Calu3 (cell line): ENCODE results near the gene PEX10. TPM values are rescaled to one million over a fixed set of nuclear protein-coding genes. Genes with fewer than 3 reads are reported as not detected.

Source experiments
- total RNA-seq: library from RNA; stranded (reverse); gene quantifications from 2 replicates; pipeline ENCODE4 v1.2.3, GENCODE V29; 2022

Gene PEX10
- total RNA-seq, 1 experiment from 2014 or later: 24.0 TPM

Other genes with a start within 250 kb of the PEX10 start
- 36.3 and 42.9 TPM in 2 replicates for gene FAAP20, start 217.8 kb downstream of the PEX10 start, total RNA-seq
- gene SKI, start 184.2 kb downstream of the PEX10 start, total RNA-seq: 32.8 and 33.8 TPM in 2 replicates
- 23.2 and 25.9 TPM in 2 replicates for gene MORN1, start 21.0 kb downstream of the PEX10 start, total RNA-seq
- gene RER1, start 20.7 kb downstream of the PEX10 start, total RNA-seq: 118 and 120 TPM in 2 replicates
- gene PLCH2, start 63.7 kb upstream of the PEX10 start, total RNA-seq: 3.1 and 4.1 TPM in 2 replicates
- gene PANK4, start 114.0 kb upstream of the PEX10 start, total RNA-seq: 24.4 and 24.7 TPM in 2 replicates
- gene HES5, start 117.7 kb upstream of the PEX10 start, total RNA-seq: not detected in 2 replicates
- 24.4 and 33.4 TPM in 2 replicates for gene TNFRSF14, start 143.8 kb upstream of the PEX10 start, total RNA-seq
- gene PRXL2B, start 174.2 kb upstream of the PEX10 start, total RNA-seq: 31.0 and 51.5 TPM in 2 replicates
- 5.6 and 10.9 TPM in 2 replicates for gene MMEL1, start 220.5 kb upstream of the PEX10 start, total RNA-seq